NCI-H2227 treated with DMSO at 0.1 percent for 48 hours (cell line): ENCODE data around the gene NUMBL.
"Not testable (repeated sequence)": the region's sequence is repeated elsewhere in the genome, so short reads cannot be mapped to it uniquely, and the experiment has no call there.

Source experiments
- DNase-seq: peaks from one replicate; lab custom pipeline; 2025; lab: John Stamatoyannopoulos, UW

Gene NUMBL

DNA sequence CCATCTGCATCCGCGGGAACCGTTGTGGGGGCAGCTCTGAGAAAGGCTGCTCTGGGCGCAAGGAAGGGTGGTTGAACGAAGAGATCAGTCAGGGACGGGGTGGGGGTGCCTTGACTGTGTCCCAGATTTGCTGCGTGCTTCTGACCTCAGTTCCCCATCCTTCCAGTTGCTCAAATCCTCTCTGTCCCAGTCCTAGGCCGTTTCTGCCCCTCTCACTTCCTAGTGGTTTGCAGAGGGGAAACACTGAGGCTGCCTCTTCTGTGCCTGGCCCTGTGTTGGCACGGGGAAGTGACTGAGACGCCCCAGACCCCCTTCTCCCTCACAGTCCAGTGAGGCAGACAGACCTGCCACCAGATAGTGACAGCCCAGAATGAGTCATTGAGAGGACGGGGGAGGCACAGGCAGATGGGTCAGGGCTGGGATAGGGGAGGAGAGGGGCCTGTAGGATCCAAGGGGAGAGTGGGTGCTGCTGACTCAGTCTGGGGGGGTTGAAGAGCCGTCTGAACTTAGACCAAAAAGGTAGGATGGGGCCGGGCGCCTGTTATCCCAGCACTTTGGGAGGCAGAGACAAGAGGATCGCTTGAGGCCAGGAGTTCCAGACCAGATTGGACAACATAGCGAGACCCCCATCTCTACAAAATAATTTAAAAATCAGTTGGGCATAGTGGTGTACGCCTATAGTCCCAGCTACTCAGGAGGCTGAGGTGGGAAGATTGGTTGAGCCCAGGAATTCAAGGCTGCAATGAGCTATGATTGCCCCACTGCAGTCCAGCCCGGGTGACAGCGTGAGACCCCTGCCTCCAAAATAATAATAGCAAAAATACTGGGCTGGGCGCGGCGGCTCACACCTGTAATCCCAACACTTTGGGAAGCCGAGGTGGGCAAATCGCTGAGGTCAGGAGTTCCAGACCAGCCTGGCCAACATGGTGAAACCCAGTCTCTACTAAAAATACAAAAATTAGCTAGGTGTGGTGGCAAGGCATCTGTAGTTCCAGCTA, 26.5 kb downstream of the NUMBL start:
- no peak for DNase-seq

DNA sequence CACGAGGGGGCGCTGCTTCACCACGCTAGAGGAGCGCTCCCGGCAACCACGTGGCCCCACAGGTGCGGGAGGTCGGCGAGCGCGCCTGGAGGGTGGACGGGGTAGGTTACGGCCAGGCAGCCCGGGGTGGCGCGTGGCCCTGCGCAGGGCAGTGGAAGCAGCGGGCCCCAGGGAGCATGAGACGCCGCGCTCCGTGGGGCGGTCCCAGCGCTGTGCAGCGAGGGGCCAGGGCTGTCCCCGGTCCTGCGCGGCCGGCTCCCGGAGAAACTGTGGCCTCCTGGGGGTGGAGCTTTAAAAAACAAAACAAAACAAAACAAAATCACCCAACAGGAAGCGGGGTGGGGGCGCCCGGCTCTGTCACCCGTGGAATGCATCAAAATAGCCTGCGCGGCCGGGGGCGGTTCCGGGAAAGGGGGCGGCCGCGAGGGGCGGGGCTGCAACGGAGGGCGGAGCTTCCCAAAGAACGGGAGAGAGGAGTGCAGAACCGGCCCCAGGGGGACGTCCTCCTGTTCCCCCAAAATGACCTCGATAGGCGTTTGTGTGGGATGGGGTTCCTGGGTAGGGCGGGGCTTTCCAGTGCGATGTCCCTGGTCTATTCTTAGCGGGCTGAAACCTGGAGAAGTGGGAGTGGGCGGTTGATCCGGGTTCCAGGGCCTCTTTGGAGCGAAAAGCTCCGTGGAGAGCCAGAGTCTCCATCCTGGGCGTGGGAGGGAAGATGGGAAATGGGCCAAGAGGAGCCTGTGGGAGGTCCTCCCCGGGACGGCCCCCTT, 27.3 kb downstream of the NUMBL start:
- DNase-seq: peak; percentile 96

DNA sequence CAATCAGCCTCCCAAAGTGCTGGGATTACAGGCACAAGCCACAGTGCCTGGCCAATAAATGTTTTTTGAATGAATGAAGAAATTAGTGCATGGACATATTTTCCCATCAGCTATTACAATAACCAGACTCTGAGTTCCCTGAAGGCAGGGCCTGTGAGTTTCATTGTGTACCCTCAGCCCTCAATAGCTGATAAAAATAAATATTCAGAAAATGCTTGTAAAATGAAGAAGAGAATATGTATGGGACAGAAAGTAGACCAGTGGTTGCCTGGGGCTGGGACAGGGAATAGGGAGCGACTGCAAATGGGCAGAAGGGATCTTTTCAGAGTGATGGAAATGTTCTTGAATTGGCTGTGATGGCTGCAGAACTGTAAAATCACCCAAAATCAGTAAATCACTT, 28.8 kb downstream of the NUMBL start:
- DNase-seq: no peak

DNA sequence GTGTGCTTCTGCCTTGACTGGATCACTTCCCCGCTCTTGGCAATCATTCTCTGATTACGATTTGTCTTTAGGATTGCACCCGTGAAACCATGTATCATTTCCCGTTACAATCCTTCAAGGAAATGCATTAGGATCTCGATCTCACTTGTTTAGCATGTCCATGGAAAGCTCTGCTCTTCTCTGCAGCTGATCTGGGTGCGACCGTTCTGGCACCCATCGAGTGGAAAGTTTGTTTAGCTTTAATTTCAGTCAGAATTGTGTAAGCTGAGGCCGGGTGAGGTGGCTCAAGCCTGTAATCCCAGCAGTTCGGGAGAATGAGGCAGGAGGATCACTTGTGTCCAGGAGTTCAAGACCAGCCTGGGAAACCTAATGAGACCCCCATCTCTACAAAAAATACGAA, 30.9 kb downstream of the NUMBL start:
- DNase-seq: no peak

DNA sequence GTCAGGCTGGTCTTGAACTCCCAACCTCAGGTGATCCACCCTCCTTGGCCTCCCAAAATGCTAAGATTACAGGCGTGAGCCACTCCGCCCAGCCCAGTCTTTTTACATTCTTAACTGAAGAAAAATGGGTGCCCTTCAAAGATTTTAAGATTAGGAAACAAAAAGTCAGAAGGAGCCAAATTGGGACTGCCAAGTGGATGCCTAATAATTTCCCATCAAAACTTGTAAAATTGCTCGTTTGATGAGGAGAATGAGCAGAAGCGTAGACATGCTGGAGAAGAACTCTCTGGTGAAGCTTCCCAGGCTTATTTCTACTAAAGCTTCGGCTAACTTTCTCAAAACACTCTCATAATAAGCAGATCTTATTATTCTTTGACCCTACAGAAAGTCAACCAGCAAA, 31.3 kb downstream of the NUMBL start:
- no peak for DNase-seq

DNA sequence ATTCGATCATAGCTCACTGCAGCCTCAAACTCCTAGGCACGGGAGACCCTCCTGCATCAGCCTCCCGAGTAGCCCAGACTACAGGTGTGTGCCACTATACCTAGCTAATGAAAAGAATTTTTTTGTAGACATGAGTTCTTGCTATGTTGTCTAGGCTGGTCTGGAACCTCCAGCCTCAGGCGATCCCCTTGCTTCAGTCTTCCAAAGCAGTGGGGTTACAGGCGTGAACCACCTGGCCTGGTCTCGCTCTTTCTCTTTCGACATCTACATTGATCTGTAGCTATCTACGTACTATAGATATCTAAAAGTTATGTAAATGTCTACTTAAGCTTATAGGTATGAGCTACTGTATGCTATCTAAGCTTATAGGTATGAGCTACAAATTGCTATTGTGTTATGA, 32.4 kb downstream of the NUMBL start:
- no peak for DNase-seq

DNA sequence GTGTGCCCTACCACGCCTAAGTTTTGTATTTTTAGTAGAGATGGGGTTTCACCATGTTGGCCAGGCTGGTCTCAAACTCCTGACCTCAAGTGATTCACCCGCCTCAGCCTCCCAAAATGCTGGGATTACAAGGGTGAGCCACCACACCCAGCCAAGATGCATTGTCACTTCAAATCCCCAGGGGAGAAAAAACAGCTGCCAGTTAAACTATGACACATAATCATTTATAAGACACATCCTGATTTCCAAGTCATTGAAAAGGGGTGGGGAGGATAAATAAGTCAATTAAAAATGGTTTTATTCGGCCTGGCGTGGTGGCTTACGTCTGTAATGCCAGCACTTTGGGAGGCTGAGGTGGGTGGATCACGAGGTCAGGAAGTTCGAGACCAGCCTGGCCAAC, 34.8 kb downstream of the NUMBL start:
- not testable (repeated sequence) for DNase-seq

DNA sequence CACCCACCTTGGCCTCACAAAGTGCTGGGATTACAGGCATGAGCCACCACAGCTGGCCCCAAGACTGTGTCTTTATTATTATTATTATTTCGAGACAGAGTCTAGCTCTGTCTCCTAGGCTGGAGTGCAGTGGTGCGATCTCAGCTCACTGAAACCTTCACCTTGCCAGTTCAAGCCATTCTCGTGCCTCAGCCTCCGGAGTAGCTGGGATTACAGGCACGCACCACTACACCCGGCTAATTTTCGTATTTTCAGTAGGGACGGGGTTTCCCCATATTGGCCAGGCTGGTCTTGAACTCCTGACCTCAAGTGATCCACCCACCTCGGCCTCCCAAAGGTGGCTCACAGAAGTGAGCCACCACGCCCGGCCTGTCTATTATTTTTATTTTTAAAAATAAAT, 38.1 kb downstream of the NUMBL start:
- not testable (repeated sequence) for DNase-seq

DNA sequence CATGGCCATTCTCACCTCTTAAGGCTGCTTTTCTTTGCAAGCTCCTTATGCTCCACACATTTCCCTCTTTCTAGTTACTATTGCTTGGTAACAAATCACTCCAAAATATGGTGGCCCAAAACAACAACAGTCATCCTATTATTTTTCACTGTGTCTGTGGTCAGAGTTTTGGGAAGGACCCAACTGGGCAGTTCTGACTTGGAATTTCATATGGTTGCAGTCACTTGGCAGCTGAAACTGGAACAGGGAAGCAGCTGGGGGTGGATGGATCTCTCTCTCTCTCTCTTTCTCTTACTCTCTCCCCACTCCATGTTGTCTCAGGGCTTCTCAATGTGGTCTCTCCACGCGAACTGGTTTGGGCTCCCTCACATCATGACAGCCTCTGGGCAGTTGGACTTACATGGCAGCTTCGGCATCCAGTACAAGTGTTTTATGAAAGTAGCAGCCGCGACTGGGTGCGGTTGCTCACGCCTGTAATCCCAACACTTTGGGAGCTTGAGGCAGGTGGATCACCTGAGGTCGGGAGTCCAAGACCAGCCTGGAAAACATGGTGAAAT, 39.6 kb downstream of the NUMBL start:
- DNase-seq: no peak

DNA sequence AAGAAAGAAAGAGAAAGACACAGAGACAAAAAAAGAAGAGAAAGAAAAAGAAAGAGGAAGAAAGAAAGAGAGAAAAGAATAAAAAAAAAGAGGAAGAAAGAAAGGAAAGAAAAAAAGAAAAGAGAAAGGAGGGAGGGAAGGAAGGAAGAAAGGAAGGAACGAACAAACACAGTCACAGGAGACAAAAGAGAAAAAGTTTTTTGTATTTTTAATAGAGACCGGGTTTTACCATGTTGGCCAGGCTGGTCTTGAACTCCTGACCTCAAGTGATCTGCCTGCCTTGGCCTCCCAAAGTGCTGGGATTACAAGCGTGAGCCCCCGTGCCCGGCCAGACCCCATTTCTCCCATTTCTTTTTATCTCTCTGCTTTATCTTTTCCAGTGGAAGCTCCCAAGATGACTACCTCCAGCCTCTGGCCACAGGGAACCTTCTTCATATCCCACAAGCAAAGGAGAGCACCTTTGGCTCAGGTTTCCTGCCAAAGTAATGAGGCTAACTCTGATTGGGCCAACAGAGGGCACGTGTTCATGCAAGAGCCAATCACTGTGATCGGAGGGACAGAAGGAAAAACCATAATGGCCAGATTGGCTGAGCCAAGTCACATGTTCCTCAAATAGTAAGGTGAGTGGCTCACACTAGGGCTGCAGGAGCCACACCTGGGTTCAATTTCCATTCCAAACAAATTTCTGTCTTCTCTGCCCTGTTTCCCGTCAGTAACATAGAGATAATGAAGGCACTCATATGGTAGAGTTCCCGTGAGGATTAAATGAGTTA, 40.4 kb downstream of the NUMBL start:
- DNase-seq: not testable (repeated sequence)

DNA sequence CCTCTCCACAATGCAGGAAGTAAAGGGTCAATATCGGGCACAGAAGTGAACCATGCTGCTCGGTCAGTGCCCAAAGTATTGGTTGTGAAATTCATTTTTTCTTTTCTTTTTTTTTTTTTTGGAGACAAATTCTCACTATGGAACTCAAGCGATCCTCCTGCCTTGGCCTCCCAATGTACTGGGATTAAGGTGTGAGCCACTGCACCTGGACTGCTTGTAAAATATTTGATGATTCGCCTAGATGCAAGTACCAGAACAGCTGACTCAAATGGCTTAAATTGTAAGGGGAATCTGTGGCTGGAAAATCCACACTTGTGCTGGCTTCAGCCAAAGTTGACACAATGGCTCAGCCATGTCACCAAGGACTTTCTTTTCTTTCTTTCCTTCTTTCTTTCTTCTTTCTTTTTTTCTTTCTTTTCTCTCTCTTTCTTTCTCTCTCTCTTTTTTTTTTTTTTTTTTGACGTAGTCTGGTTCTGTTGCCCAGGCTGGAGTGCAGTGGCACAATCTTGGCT, 43.7 kb downstream of the NUMBL start:
- DNase-seq: no peak

DNA sequence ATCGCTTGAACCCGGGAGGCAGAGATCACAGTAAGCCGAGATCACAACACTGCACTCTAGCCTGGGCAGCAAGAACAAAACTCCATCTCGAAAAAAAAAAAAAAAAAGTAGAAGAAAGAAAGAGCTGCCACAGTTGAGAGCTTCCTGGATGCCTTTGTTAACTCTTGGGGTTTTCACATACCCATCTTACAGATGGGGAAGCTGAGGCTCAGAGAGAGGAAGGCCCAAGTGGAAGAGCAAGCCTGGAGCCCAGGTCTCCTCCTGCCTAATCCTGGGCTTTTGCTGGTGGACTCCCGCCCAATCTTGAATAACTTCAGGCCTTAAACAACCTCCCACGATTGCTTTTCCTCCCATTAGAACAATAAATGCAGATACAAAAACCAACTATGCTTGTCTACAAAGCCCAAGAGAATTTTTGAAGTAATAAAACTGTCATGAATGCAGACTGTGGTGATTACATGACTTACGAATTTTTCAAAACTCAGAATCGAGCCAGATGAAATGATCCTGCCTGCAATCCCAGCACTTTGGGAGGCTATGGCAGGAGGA, 47.6 kb downstream of the NUMBL start:
- DNase-seq: no peak

DNA sequence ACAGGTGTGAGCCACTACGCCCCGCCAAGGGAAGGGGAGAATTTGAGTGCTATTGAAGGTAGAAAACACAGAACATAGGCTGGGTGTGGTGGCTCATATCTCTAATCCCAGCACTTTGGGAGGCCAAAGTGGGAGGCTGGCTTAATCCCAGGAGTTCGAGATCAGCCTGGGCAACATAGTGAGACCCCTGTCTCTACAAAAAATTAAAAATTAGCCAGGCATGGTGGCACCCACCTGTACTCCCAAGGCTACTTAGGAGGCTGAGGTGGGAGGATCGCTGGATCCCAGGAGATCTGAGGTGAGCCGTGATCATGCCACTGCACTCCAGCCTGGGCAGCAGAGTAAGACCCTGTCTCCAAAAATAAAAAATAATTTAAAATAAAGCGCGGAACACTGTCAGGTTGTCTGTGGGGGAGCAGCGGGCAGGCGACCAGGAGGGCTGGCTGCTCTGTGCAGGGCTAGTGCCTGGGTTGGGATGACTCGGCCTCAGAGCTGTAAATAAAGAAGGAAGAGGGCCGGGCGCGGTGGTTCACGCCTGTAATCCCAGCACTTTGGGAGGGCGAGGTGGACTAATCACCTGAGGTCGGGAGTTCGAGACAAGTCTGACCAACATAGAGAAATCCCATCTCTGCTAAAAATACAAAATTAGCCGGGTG, 48.3 kb downstream of the NUMBL start:
- no peak for DNase-seq

DNA sequence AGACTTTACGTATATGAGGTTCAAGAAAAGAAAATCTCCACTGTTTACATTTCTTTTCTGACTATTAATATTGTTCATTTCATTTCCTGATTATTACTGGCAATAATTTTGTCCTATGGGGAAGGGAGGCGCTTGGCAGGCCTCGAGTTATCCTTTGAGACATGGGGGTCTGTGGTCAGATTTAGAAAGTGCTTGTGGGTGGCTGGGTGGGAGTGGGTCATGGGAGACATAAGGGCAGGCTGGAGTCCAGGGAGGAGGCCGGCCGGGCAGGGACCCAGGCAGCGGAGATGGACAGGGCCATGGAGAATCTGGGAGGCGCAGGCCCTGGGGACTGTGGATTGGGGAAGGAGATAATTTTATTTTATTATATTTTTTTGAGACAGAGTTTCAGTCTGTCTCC, 49.2 kb downstream of the NUMBL start:
- no peak for DNase-seq

DNA sequence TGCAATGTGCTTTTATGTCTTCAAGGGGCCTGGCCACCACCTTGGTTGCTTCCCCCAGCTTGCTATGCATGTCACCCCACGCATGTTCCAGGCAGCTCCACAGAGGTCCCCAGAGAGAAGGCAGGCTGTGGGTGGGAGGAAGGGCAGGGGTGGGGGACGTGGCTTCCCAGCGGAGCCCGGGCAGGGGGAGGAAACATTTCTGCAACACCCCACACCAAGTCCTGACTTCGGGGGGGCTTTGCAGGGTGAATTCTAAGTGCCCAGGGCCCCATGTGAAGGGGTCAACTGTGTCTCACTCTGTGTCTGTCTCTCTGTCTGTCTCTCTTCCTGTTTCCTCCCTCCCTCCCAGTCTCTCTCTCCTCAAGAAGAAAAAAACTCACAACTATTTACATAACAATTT, 49.7 kb downstream of the NUMBL start:
- DNase-seq: no peak

DNA sequence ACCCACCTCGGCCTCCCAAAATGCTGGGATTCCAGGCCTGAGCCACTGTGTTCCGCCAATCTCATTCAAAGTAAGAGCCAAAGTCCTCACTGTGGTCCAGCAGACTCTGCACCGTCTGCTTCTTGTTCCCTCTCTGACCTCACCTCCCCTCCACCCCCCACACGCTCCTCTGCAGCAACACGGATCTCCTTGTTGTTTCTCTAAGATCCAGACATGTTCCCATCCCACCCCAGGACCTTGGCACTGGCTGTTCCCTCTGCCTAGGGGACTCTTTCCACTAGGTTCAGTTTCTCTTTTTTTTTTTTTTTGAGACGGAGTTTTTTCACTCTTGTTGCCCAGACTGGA, 50.8 kb downstream of the NUMBL start:
- DNase-seq: no peak

DNA sequence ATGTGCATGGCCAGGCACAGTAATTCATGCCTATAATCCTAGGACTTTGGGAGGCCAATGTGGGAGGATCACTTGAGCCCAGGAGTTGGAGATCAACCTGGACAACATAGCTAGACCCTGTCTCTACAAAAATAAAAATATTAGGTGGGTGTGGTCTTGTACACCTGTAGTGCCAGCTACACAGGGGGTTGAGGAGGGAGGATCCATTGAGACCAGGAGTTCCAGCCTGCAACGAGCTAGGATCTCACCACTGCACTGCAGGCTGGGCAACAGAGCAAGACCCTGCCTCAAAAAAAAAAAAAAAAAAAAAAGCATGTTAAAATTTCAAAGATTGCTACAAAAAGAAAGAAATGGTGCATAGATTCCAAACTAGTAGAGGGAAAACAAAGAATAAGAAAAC, 52.1 kb downstream of the NUMBL start:
- DNase-seq: no peak

DNA sequence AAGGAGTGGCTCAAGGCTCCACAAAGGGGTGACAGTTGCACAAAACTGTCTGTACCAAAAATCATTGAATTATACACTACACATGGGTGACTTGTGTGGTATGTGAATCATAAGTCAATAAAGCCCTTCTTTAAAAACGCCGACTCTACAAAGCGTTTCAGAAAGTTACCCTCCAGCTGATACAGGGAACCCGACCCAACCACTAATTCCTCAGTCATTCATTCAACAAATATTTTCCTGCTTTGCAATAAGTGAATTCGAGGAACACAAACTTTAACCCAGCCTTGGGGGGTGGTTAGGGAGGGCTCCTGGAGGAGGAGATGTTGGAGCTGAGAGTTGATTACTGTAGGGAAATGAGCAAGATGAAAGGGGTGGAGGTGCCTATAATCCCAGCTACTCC, 57.2 kb downstream of the NUMBL start:
- DNase-seq: no peak

DNA sequence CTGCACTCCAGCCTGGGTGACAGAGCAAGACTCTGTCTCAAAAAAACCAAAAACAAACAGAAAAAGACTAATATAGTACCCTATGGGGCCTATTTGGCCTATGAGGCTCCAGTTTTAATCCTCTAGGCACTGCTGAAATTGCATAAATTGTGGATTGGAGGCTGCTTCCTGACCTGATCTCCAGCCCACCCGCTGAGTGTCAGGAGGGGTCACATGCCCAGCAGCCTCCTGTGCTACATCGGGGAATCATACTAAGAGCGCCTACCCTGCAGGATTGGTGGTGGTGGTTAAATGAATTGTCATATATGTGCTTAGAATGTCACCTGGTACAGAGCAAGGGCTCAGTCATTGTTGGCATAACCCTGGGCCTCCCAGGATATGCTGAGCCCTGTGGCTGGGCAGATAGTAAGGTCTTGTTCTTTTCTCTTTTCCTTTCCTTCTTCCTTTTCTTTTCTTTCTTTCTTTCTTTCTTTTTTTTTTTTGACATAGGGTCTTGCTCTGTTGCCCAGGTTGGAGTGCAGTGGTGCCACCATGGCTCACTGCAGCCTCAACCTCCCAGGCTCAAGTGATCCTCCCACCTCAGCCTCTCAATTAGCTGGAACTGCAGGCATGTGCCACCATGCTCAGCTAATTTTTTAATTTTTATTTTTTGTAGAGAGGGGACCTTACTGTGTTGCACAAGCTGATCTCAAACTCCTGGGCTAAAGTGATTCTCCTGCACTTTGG, 58.0 kb downstream of the NUMBL start:
- DNase-seq: no peak

DNA sequence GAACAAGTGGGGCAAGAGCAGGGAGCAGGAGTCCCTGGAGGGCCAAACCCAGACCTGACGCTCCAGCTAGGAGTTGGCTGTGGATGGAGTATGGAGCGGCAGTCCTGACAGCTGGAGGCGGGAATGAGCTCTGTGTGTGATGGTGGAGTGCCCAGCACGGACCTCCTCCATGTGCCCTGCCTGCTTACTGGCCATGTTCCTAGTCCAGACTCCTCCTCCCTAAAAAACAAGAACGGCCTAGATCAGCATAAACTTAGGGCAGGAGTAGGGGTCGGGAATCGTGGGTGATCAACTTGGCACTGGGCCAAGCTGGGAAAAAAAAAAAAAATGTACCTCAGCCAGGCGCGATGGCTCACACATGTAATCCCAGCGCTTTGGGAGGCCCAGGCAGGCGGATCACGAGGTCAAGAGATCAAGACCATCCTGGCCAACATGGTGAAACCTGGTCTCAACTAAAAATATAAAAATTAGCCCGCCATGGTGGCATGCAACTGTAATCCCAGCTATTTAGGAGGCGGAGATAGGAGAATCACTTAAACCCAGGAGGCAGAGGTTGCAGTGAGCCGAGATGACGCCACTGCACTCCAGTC, 59.8 kb downstream of the NUMBL start:
- DNase-seq: peak; percentile 39
